Limb (tissue), 2 donors: ENCODE data around the gene SCAPER.
A peak's percentile ranks its signal among the peaks of the same experiment; 100 is the strongest.
"Not testable (repeated sequence)": the region's sequence is repeated elsewhere in the genome, so short reads cannot be mapped to it uniquely, and the experiment has no call there.

Experiments used
- DNase-seq, 2 donors: peaks; one replicate each; pipeline ENCODE4 v3.0.0-alpha.2; 2016; ENCODE audit errors: extremely low spot score in 2 of 2

The SCAPER gene

DNA sequence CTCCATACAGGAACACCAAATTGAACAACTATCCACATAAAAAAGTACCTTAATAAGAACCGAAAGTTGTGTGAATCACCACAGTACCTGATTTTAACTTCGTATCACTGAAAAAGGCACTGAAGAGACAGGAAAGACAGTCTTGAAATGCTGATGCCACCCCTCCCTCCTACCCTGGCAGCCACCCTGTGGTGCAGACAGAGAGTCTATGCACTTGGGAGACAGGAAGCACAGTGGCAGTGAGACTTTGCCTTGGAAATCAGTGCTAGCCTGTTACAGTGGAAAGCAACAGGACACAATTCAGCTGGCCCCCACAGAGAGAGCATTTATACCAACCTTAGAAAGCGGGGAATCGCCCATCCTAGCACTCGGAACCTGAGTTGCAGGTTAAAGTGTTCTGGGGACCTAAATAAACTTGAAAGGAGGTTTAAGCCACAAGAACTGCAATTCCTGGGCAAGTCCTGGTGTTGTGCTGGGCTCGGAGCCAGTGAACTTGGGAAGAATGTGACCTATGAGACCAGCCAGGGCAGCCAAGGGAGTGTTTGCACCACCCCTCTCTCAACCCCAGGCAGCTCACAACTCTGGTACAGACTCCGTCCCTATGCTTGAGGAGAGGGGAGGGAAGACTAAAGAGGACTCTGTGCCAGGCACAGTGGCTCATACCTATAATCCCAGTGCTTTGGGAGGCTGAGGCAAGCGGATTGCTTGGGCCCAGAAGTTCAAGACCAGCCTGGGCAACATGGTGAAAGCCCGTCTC, 328.4 kb downstream of the SCAPER start:
- DNase-seq: peak in 1 of 2 donors; percentile 41

- no peak for DNase-seq
Observed at GRCh38 chr15:76575679-76576078, 329.5 kb downstream of the SCAPER start.

DNA sequence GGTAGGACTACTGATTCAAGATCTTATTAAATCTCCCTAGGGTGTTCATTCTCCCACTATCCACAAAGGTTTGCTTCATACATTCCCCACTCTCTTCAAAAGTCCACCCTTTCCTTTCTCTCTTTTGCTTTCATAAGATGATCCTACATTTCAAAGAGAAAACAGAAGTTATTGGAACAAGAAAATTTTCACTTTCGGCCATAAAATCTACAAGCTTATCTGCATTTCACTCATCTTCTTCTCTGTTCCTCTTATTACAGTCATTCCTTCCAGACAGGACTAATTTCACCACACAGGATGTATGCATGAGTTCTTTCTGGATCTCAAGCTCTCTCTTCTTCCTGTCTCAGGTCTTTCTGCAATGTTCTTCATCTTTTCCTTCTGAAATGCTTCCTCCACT, 329.9 kb downstream of the SCAPER start:
- DNase-seq: no peak

DNA sequence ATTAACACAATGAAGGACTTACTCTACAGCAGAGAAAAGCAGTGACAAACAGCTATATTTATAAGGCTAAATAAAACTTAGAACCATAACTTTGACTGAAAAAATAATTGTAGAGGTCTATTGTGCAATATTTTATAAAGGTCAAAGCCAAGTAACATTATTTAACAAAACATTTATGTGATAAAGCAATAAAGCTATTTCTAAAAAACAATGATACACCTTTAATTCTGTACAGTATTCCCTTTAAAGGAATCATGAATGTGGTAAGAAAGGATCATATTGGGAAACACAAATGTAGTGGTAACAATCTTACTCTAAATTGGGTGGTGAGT, 332.2 kb downstream of the SCAPER start:
- no peak for DNase-seq

GRCh38 chr15:76566276-76566675, 338.9 kb downstream of the SCAPER start:
- DNase-seq: no peak

GRCh38 chr15:76565366-76565765, 339.8 kb downstream of the SCAPER start:
- no peak for DNase-seq

- DNase-seq: no peak
Observed at GRCh38 chr15:76555247-76555646, 349.9 kb downstream of the SCAPER start.

- no peak for DNase-seq
Observed at GRCh38 chr15:76553564-76553963, 351.6 kb downstream of the SCAPER start.

DNA sequence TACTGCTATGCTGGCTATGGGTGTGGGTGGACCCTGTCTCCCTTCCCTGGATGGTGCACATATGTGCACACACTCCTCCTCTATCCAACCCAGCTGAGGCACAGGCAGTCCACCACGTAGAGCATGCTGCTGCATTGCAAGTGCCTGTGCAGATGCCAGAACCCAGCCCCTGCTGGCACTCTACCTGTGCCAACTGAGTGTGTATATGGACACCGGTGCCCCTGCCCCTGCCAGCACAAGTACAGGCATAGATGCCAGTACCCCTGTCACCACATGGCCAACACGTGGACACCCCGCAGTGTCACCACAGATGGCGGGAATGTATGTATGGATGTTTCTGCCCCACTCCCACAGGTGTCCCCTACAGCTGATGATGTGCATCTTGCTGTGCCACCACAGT, 352.0 kb downstream of the SCAPER start:
- DNase-seq: no peak

- no peak for DNase-seq
Observed at GRCh38 chr15:76546805-76547204, 358.3 kb downstream of the SCAPER start.

- no peak for DNase-seq
Observed at GRCh38 chr15:76533995-76534394, 371.1 kb downstream of the SCAPER start.

- DNase-seq: no peak
Observed at GRCh38 chr15:76533060-76533820, 371.9 kb downstream of the SCAPER start.

- no peak for DNase-seq
Observed at GRCh38 chr15:76529911-76530310, 375.2 kb downstream of the SCAPER start.

GRCh38 chr15:76526111-76526510, 379.0 kb downstream of the SCAPER start:
- no peak for DNase-seq

GRCh38 chr15:76517910-76518309, 387.2 kb downstream of the SCAPER start:
- no peak for DNase-seq

DNA sequence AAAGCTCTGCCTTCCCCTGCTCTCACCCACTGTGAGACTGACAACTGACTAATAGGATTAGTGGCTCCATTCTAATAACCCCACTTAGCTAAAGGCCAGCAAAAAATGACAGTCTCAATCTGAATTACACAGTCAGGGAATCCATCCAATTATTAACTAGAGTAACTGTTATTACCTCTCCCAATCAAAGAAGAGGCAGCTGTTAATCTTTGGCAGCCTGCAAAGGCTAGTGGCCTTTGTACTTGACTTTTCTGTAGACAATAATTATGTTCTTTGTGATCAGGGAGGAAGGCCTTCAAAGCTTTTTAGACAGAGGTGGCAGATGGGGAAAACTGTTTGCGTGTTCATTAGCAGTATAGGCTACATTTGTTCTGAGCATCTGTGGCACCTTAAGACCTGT, 390.9 kb downstream of the SCAPER start:
- no peak for DNase-seq

DNA sequence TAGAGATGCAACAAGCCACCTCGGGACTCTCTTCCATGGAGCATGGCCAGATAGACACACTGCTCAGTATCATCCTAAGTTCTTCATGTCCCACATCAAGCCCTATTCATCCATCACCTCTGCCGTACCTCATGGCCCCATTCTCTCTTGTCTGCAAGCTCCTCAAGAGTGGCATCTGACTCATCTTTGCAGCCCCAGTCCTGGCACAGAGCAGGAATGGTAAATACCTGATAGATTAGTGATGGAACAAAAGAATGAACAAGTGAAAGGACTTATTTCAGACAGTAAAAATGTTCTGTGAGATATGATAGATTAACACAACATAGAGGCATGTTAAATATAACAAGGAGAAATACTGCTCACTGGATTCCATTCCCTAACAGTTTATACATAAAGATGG, 392.2 kb downstream of the SCAPER start:
- no peak for DNase-seq

DNA sequence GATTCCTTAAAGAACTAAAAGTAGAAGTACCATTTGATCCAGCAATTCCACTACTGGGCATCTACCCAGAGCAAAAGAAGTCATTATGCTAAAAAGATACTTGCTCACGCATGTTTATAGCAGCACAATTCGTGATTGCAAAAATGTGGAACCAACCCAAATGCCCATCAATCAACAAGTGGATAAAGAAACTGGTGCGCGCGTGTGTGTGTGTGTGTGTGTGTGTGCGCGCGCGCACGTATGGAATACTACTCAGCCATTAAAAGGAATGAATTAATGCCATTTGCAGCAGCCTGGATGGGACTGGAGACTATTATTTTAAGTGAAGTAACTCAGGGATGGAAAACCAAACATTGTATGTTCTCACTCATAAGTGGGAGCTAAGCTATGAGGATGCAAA, 394.5 kb downstream of the SCAPER start:
- not testable (repeated sequence) for DNase-seq

GRCh38 chr15:76503804-76504203, 401.3 kb downstream of the SCAPER start:
- DNase-seq: no peak

- DNase-seq: no peak
Observed at GRCh38 chr15:76503121-76503520, 402.0 kb downstream of the SCAPER start.

GRCh38 chr15:76502678-76503077, 402.5 kb downstream of the SCAPER start:
- DNase-seq: no peak

GRCh38 chr15:76502185-76502584, 403.0 kb downstream of the SCAPER start:
- DNase-seq: not testable (repeated sequence)

DNA sequence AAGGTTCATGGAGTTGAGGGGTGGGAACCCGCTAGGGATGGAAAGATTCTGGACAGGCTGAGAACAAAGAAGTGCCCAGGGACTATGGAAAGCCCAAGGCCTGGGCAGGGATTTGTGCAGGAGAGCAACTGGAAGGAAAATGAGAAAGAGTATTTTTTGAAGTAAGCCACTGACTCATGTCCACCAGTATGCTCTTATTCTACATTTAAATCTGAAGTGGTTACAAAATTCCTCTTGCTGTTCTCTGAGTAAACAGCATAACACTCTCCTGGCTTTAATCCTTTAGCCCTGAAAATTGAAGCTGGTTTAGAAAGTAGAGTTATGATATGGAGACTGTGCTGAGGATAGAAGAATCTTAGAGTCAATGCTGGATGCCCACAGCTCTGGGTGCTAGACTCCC, 403.4 kb downstream of the SCAPER start:
- no peak for DNase-seq
